Osteocyte (in vitro differentiated cells): Measurements from ENCODE around the gene RXRA. TPM values are rescaled to one million over a fixed set of nuclear protein-coding genes. Genes with fewer than 3 reads are reported as not detected.

ENCODE experiments used
- DNase-seq: peaks from one replicate; pipeline ENCODE4 v3.0.0; 2021; ENCODE audit warnings: mixed read lengths; ENCODE audit not compliant: unreplicated experiment; ENCODE audit errors: extremely low spot score
- H3K27ac Mint-ChIP-seq: one replicate; pipeline ENCODE4 v1.8.0; 2021; ENCODE audit warnings: mild to moderate bottlenecking, mixed read lengths; ENCODE audit not compliant: unreplicated experiment
- H3K27me3 Mint-ChIP-seq: one replicate; pipeline ENCODE4 v1.8.0; 2021; ENCODE audit warnings: mixed read lengths; ENCODE audit not compliant: unreplicated experiment
- H3K36me3 Mint-ChIP-seq: one replicate; pipeline ENCODE4 v1.8.0; 2021; ENCODE audit warnings: mixed read lengths; ENCODE audit not compliant: unreplicated experiment
- H3K4me1 Mint-ChIP-seq: one replicate; pipeline ENCODE4 v1.8.0; 2021; ENCODE audit warnings: mixed read lengths; ENCODE audit not compliant: unreplicated experiment
- H3K4me3 Mint-ChIP-seq: one replicate; pipeline ENCODE4 v1.8.0; 2021; ENCODE audit warnings: mild to moderate bottlenecking, moderate library complexity, mixed read lengths; ENCODE audit not compliant: unreplicated experiment
- H3K9me3 Mint-ChIP-seq: one replicate; pipeline ENCODE4 v1.8.0; 2021; ENCODE audit warnings: mixed read lengths; ENCODE audit not compliant: unreplicated experiment
- total RNA-seq: library from RNA; stranded (reverse); gene quantifications from 2 replicates; pipeline ENCODE4 v1.2.1, GENCODE V29; 2021
- TF ChIP-seq, protein P1 (sequence below): fragments of 200-600 bp; sonication (generic); IDR thresholded peaks from 2 replicates; pipeline ENCODE4 v1.5.0; 2021; ENCODE audit warnings: antibody characterized with exemption, mild to moderate bottlenecking, moderate library complexity

The RXRA gene
- total RNA-seq, 1 donor from 2014 or later: 82.2 TPM

DNA sequence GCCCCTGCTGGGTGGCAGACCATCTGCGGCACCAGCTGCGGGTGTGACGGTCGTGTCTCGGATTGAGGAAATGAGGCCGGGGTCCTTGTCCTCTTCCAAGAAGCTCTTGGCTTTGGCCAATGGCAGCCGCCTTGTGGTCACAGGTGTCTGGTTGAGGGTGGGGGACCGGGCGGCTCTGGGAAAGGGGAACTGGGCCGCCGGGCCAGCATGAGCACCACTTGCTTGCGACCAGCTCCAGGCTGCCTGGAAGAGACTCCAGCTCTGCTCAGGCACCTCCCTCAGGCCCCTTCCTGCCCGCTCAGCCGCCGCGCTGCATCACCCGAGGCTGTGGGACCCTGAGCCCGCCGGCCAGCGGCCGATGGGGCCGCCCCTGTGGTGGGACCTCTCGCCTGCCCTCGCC is 59.7 kb downstream of the RXRA start:
- Mint-ChIP-seq H3K27ac (no peak overlapping the region), H3K27me3 (no peaks in the 10 kb centered on the region), H3K4me1 (peaks cover 69% of the 10 kb centered on the region), H3K9me3 (no peaks in the 10 kb centered on the region), H3K36me3 (no peaks in the 10 kb centered on the region), H3K4me3 (no peak overlapping the region)
- no peak for DNase-seq
- TF ChIP-seq, protein P1, sequence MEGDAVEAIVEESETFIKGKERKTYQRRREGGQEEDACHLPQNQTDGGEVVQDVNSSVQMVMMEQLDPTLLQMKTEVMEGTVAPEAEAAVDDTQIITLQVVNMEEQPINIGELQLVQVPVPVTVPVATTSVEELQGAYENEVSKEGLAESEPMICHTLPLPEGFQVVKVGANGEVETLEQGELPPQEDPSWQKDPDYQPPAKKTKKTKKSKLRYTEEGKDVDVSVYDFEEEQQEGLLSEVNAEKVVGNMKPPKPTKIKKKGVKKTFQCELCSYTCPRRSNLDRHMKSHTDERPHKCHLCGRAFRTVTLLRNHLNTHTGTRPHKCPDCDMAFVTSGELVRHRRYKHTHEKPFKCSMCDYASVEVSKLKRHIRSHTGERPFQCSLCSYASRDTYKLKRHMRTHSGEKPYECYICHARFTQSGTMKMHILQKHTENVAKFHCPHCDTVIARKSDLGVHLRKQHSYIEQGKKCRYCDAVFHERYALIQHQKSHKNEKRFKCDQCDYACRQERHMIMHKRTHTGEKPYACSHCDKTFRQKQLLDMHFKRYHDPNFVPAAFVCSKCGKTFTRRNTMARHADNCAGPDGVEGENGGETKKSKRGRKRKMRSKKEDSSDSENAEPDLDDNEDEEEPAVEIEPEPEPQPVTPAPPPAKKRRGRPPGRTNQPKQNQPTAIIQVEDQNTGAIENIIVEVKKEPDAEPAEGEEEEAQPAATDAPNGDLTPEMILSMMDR: no peak

DNA sequence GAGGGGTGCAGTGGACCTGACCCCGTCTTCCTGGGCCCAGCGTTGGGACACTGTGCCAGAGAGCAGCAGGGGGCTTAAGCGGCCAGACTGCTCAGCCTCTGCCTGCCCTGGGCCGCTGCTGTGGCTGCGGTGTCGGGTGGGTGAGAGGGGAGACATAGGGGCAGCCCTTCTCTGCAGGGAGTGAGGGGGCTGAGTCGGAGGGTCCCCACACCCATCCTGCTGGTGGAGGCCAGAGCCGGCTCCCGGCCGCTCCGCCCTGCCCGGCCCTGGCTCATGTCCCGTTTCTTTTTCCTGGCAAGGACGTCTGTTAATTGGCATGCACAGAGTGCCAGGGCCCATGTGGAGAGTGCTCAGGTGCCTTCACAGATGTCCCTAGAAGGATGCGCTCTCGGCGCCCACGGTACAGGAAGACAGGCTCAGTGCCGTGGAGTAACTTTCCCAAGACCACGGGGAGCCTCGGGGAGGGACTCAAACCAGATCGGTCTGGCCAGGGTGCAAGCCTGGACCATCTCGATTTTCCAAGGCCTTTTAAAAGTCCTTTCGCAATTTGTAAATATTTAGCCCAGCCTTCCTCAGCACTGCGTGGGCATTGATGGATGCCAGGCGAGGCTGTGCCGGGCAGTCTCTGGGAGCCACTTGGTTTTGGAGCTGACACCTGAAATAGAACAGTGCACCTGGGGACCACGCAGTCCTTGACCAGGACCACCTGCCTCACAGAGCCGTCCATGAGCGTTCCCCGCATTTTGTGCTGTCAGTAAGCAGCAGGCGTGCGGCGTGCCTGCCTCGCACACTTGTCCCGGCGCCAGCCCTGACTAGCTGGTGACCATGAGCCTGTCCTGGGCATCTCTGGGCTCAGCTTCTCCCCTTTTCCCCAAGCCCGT is 60.9 kb downstream of the RXRA start:
- no peaks in the 10 kb centered on the region for H3K27me3 Mint-ChIP-seq
- H3K36me3 Mint-ChIP-seq: no peaks in the 10 kb centered on the region
- TF ChIP-seq, protein P1: no peak
- no peaks in the 10 kb centered on the region for H3K9me3 Mint-ChIP-seq
- DNase-seq: no peak
- H3K4me3 Mint-ChIP-seq: no peak overlapping the region
- peaks cover 62% of the 10 kb centered on the region for H3K4me1 Mint-ChIP-seq
- H3K27ac Mint-ChIP-seq: no peak overlapping the region

DNA sequence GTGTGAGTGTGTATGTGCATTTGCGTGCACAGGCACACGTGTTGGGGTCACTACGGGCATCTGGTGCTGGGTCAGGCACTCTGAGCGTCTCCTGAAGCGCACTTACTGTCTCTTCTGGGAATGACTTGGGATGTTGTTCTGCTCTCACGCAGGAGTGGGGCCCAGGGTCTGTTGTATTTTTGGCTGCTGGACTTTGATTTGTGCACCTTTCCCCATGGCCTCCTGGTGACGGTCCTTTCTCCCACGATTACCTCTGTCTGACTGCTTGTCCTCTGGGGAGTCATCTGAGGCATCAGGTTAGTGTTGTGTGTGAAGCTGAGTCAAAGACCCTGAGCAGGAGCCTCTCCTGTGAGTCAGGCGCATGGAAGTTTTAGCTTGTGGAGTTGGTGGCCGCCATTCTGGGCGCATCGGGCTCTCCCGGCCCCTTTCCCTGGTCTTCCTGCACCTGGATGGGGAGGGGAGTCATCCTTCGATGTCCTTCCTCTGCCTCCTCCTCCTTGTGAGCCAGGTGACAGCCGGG is 62.1 kb downstream of the RXRA start:
- TF ChIP-seq, protein P1: no peak
- Mint-ChIP-seq H3K27ac (no peak overlapping the region), H3K4me3 (no peak overlapping the region), H3K36me3 (no peaks in the 10 kb centered on the region), H3K4me1 (peaks cover 53% of the 10 kb centered on the region), H3K27me3 (no peaks in the 10 kb centered on the region), H3K9me3 (no peaks in the 10 kb centered on the region)
- no peak for DNase-seq

DNA sequence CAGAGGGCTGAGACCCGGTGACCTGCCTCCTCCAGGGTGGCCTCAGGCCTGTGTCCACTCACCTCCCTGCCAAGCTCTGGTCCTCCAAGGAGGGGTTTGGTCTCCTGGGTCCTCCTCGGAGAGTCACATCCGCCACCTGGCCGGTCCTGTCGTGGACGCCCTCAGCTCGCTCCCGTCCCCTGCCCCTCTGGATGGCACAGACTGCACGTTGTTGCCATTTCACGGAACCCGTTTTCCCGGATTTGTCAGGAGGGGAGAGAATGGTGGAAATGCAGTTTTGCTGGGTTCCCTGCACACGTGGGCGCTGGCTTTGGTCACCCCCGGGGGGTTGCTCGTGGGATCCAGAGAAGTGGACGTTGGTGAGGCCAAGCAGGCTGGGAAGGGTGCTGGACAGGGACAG is 62.7 kb downstream of the RXRA start:
- no peak overlapping the region for H3K4me3 Mint-ChIP-seq
- H3K9me3 Mint-ChIP-seq: no peaks in the 10 kb centered on the region
- H3K27ac Mint-ChIP-seq: no peak overlapping the region
- TF ChIP-seq, protein P1: no peak
- no peak for DNase-seq
- H3K27me3 Mint-ChIP-seq: no peaks in the 10 kb centered on the region
- H3K4me1 Mint-ChIP-seq: peaks cover 49% of the 10 kb centered on the region
- H3K36me3 Mint-ChIP-seq: no peaks in the 10 kb centered on the region

DNA sequence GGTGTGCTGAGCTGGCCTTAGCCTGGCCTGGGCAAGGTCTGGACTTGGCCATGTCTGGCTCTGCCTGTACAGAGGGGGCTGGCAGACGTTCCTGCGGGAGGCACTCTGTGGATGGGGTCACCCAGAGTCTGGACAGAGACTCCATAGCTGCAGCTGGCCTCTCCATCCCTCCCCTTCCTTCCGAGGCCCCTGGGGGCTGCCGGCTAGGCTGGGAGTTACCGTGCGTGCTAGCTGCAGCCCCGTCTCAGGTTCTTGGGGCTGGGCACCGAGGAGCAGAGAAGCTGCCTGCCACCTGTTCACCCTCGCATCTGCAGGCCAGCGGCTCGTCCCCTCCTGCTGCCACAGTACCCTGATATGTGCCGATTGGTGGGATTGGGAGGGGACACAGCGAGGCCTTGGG is 63.4 kb downstream of the RXRA start:
- Mint-ChIP-seq H3K27me3 (no peaks in the 10 kb centered on the region), H3K9me3 (no peaks in the 10 kb centered on the region), H3K4me3 (no peak overlapping the region), H3K36me3 (no peaks in the 10 kb centered on the region), H3K4me1 (peaks cover 46% of the 10 kb centered on the region), H3K27ac (no peak overlapping the region)
- TF ChIP-seq, protein P1: no peak
- DNase-seq: no peak
